ENCODE data around the gene PRXL2C.
"Not testable (repeated sequence)": the region's sequence is repeated elsewhere in the genome, so short reads cannot be mapped to it uniquely, and the experiment has no call there.

Gene PRXL2C, protein sequence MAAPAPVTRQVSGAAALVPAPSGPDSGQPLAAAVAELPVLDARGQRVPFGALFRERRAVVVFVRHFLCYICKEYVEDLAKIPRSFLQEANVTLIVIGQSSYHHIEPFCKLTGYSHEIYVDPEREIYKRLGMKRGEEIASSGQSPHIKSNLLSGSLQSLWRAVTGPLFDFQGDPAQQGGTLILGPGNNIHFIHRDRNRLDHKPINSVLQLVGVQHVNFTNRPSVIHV

DNA sequence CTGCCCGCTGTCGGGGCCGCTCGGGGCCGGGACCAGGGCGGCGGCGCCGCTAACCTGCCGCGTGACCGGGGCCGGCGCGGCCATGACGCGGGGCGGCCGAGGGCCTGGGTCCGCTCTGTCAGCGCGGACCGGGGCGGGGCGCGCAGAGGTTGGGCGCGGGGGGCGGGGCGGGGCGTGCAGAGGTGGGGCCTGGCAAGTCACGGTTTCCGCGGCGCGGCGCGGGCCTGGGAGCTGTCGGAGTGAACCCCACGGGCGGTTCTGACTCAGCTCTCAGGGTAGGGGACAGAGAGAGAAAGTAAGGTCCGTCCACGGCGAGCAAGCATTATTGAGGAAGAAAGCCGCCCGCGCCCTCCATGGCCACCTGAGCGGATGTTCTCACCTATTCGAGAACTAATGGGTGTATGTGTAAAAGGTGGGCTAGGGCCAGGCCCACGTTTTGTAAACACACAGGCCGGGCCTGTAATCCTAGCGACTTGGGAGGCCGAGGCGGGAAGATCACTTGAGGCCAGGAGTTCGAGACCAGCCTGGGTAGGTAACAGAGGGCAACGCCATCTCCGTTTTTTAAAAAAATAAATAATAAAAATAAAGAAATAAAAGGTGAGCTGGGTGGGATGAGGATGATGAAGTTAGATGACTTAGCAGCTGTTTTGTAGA lies at the start of gene PRXL2C:
TSS of gene PRXL2C (minus strand) at position 120 of the 654 bp plus-strand sequence. CDS start at position 84, 36 bp downstream.
- DNase-seq = peak; percentile 10

DNA sequence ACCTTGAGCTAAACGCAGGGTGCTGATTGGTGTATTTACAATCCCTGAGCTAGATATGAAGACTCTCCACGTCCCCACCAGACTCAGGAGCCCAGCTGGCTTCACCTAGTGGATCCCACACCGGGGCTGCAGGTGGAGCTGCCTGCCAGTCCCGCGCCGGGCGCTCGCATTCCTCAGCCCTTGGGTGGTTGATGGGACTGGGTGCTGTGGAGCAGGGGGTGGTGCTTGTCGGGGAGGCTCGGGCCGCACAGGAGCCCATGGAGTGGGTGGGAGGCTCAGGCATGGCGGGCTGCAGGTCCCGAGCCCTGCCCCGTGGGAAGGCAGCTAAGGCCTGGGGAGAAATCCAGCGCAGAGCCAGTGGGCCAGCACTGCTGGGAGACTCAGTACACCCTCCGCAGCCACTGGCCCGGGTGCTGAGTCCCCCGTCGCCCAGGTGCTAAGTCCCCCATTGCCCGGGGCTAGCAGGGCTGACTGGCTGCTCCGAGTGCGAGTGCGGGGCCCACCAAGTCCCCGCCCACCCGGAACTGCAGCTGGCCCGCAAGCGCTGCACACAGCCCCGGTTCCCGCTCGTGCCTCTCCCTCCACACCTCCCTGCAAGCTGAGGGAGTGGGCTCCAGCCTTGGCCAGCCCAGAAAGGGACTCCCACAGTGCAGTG lies 45.7 kb upstream of the PRXL2C start:
- not testable (repeated sequence) for DNase-seq

DNA sequence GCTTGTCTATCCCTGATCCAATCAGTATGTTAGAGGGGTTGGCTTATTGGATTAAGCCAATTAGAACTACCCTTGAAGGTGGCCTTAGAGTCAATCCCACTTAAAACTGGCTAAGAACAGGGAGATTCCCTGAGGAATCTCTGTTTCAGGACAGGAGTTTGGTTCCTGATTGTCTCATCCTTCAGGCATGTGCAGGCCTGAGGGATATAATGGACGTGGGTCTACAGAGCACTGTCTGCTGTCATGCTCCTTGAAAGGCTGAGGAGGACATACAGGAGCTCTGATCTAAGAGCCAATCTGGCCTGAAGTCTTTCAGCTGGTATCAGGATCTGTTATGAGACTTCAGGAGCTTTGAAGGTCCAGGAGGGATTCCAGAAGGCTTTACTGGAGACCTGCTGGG lies 36.2 kb upstream of the PRXL2C start:
- DNase-seq = no peak

DNA sequence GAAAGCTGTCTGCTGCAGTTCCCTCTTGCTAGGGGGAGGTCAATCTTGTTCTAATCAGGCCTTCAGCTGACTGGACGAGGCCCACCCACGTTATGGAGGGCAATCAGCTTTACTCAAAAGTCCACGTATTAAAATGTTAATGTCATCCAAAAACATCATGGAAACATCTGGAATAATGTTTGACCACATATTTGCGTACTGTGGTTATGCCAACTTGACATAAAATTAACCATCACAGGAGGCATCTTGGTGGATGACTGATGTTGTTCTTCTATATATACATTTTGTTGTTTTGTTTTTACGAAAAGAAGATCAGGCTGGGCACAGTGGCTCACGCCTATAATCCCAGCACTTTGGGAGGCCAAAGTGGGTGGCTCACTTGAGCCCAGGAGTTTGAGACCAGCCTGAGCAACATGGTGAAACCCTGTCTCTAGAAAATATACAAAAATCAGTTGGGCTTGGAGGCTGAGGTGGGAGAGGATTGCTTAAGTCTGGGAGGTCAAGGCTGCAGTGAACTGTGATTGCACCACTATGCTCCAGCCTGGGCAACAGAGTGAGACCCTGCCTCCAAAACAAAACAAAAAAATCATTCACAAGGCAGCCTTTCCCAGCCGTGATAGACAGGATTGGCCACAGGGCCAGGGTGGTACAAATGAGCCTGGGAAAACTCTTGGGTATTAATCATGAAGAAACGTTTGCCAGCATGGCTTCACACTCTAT lies 33.8 kb upstream of the PRXL2C start:
- DNase-seq = no peak

DNA sequence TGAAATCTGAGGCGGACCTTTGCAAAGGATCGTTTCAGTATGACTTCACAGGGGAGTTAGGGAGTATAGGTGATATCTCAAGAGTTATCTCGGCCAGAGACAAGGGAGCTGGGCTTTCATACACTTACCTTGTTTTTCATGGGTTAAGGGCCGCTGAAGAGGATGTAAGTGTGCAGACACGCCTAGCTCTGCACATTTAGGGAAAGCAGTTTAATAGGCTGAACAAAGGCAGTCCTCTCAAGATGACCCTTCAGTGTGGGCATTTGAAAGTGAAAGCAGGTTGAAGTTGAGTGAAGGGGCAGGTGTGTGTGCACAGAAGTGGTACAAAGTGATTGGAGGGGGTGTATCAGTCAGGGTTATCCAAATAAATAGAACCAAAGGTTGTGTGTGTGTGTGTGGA lies 33.1 kb upstream of the PRXL2C start:
- DNase-seq = no peak

DNA sequence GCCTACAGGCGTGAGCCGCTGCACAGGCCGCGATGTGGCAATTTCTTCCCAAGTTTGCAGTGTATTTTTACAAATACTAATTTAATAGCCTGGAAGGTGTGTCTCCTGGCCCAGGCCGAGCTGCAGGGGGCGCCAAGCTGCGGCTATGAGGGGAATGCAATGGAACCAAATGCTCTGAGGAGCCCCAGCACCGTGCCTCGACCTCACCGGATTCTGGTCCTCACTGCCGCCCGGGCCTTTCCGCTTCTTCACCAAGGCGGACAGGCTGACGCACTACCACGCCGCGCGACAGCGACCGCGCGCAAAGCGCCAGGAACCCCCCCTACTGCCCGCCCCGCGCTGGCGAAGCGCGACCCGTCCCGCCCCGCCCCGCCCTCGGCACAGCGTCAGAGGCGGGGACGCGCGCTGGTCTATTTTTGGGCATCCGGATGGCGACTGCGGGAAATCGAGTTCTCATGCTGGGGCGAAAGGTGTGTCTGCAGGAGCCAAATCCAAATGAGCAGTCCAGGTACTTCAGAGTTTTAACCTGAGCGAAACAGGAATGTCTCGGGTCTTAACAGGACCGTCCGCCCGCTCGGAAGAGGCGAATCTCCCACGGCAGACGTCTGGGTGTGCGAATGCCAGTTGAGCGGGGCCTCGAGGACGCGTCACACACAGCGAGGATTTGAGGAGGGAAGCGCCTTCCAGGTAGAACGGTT lies 31.7 kb upstream of the PRXL2C start:
- no peak for DNase-seq

DNA sequence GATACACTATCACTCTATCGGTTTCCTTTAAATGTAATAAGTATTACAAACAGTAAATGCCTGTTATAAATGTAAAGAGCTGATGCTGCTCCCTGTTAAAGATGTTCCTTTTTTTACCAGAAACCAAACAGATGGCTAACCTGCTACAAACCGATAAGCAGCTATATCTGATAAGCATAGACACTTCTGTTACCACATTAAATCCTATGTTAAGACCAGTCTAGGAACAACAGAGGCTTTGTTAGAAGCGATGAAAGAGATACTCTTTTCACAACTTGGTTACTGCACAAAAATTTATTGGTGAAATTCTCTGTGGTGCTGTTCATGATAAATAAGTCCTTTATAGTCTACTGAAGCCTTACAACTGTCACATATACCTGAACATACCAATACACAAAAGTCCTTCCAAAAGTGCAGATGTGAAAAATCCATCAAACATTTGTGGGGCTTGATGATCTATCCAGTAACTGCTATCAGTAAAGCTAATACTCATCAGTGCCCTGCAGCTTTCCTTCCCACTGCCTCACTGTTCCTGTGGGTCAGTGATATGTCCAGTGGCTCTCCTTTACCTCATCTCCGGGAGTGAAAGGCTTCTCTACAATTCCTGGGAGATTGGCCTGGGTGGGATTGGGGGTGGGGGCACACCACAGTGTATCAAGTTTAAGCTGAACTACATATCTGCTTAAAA lies 25.8 kb upstream of the PRXL2C start:
- DNase-seq = no peak

DNA sequence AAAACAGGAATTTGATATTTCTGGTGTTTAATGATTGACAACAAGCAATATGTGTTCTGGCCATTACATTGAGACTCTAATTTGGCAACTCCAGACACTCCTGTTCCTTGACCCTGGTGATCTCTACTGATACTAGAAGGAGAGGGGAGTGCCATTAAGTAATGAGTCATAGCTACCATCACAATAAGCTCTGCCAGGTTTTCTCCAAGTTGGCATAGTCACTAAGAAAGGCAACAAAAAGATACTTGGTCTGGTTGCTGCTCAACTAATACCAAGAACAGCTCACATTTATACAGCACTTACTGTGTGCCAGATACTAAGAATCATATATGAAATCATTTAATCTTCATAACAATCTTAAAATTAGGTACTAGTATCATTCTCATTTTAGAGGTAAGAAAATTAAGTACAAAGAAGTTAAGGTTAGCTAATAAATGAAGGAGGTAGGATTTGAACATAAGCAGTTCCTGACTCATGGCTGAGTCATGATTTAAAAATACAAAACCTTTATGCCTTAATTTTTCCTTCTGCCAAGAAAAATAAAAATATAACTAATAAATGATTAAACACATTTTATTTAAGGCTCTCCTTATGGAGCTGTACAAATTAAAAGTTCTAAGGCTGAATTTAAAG lies 19.9 kb upstream of the PRXL2C start:
- no peak for DNase-seq

DNA sequence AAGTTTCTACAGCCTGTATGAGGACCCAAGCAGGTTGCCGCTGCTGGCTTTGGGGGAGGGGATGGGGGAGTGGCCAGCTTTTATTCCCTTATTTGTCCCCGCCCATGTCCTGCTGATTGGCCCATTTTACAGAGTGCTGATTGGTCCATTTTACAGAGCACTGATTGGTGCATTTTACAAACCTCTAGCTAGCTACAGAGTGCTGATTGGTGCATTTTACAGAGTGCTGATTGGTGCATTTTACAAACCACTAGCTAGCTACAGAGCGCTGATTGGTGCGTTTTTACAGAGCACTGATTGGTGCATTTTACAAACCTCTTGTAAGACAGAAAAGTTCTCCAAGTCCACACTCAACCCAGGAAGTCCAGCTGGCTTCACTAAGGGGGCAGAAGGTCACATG lies 18.7 kb upstream of the PRXL2C start:
- not testable (repeated sequence) for DNase-seq

DNA sequence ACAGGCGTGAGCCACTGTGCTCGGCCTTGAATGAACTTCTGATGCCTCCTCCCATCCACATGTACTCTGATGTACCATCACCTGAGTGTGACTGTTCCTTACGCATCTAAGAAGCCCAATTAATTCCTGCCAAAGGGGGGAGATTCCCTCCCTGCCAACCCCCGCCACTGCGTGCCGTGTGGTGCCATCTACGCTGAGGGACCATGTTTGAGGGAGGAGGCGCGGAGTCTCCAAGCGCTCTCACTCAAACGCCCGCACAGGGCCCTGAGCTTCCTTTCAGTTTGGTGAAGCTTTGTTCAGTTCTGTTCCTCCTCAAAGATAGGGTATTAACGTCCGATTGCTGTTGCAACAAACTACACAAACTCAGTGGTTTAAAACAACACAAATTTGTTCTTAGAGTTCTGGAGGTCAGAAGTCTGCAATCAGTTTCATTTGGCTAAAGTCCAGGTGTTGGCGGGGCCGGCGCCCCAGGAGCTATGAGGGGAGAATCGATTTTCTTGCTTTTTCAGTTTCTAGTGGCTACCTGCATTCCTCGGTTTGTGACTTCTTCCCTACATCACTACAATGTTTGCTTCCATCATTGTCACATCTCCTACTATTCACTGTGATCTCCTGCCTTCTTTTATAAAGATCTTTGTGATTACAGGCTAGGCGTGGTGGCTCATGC lies 13.9 kb upstream of the PRXL2C start:
- DNase-seq = no peak

DNA sequence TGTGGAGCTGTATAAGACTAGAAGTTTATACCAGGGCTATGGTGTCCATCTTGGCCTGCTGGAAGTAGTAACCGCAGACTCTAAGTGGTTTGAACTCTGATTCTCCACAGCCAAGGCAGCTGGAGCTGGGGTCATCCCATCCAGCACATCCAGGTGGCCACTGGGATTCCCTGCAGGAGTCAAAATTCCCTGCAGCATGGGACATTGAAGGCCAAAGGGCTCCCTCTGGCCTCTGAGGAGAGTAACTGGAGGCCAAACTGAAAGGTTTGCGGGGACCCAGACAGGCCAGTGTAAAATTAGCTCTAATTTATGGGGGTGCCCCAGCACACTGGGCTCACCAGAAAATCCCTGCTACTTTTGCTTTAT lies 12.2 kb upstream of the PRXL2C start:
- no peak for DNase-seq

DNA sequence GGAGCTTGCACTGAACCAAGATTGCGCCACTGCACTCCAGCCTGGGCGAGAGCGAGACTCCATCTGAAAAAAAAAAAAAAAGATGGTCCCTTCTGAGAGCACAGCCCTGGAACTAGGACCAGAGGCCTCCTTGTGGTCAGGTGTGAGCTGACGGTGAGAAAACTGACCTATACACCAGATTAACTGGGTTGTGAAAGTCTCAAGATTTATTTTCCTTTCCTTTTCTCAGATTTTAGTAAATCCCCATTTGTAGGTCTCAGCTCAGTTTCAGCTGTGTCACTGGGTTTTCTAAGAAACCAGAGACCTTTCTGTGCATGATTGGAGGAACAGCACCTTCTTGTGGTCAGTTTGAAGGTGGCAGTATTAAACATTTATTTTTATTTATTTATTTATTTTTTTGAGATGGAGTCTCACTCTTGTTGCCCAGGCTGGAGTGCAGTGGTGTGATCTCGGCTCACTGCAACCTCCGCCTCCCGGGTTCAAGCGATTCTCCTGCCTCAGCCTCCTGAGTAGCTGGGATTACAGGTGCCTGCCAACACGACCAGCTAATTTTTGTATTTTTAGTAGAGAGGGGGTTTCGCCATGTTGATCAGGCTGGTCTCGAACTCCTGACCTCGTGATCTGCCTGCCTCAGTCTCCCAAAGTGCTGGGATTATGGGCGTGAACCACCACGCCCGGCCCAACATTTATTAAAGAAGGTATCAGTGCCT lies 11.7 kb upstream of the PRXL2C start:
- not testable (repeated sequence) for DNase-seq

DNA sequence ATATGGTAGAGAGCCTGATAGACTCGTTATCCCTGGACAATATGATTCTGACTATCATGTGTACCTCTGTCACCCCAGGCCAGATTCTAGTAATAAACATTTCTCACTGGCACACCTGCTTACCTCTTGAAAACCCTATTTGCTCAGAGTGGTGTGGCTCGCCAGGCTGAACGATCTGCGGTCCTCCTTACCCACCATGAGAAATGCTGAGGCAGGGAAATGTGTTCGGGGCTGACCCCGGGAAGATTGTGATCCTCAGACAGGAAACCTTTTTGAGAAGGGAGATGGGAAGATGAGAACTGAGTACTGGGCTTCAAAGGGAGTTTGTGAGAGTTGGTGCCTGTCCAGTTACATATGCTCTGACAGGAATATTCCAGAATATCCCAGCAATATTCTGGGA lies 10.7 kb upstream of the PRXL2C start:
- DNase-seq = no peak

DNA sequence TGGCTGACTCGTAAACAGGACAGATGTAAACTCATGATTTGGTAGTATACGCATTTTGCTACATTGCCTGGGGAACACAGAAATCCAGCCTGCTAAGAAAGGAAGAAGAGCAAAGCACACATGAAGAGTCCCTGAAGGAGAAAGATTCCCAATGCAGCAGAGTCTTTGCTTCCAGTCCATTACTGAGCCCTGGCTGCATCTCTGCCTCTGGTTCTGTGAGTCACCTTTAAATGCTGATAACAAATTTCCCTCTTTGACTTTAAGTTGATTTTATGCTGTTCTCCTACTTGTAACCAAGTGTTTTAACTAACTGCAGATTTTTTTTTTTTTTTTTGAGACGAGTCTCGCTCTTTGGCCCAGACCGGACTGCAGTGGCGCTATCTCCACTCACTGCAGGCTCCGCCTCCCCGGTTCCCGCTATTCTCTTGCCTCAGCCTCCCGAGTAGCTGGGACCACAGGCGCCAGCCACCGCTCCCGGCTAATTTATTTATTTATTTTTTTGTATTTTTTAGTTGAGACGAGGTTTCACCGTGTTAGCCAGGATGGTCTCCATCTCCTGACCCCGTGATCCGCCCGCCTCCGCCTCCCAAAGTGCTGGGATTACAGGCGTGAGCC lies 8.5 kb upstream of the PRXL2C start:
- no peak for DNase-seq

DNA sequence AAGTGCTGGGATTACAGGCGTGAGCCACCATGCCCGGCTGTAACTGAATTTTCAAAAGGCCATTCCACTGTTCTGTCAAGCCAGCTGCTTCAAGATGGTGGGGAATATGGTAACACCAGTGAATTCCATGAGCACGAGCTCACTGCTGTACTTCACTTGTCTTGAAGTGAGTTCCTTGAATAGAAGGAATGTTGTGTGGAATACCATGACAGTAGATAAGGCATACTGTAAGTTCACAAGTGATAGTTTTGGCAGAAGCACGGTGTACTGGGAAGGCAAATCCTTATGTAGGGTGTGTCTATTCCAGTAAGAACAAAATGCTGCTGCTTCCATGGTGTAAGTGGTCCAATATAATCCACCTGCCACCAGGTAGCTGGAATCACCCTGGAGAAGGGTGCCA lies 6.6 kb upstream of the PRXL2C start:
- no peak for DNase-seq

DNA sequence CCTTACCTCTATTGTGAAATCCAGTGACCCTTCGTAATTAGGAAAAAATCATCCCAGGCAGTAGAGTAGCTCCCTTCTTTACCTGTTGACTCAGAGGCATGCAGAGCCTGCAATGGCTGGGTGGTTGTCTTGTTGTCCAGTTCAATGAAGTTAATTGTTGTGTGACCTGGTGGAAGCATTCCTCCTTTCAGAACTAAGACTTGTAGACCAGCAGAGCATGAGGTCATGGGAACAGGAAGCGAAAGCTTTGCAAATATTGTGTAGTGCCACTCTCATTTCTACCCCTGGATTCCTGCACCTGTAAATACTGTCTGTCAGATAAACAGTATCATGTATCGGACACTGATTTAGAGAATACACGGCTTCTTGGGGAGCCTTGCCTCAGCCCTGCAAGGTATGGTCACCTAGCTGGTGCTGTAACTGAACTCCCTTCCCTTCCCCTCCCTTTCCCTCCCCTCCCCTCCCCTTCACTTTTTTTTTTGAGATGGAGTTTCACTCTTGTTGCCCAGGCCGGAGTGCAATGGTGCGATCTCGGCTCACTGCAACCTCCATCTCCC lies 5.7 kb upstream of the PRXL2C start:
- DNase-seq = no peak

DNA sequence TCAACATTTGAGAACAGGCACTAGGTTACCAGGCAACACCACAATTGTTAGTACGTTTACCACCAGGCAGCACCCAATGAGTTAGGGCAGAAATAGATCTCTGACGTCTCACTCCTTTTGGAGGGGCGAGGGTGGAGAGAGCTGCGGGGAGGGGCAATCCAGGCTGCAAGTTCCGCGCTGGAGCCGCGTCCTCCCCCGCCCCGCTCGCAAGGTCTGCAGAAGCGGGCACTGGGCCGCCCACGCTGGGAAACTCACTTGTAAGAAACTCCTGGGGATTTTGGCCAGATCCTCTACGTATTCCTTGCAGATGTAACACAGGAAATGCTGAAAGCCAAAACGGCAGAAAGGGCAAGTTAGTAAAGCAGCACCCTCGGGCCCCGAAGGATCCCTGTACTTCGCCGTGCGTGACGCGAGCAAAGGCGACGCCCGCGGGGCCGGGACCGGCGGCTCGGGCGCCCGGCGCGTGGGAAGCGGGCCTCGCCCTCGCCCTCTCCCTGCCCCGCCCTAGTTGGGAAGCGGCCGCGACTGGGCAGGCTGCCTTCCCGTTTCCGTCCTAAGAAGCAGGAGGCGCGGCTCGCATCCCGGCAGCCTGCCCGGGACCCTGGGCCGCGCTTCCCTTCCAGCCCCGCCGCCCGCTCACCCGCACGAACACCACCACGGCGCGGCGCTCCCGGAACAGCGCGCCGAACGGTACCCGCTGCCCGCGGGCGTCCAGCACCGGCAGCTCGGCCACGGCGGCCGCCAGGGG lies 493 bp downstream of the PRXL2C start:
- peak; percentile 22 for DNase-seq

DNA sequence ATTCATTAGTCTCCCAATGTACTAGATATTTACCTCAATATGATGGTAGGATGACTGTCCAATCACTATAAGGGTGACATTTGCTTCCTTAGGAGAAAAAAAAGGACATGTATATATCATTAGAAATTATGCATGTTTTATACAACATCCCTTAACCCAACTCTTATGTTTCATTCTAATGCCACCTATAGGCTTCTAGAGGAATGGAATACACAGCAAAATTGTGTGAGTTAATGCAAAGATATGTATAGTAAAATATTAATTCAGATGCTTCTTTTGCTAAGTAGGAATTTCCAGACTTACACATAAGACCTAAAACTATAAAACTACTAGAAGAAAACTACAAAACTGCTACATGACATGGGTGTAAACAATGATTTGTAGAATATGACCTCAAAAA lies 3.5 kb downstream of the PRXL2C start:
- DNase-seq = no peak

All from GOT3 (cell line).